NCI-H524 (cell line): ENCODE results near the gene PNKD.
"Not testable (repeated sequence)": the region's sequence is repeated elsewhere in the genome, so short reads cannot be mapped to it uniquely, and the experiment has no call there.

Experiments used
- DNase-seq, 2 experiments: peaks; one replicate each; lab custom pipeline; 2025; lab: John Stamatoyannopoulos, UW

Gene PNKD

GRCh38 chr2:218272531-218273212, 2.4 kb downstream of the PNKD start:
- DNase-seq = peak in 1 of 2 experiments; percentile 64

GRCh38 chr2:218273214-218273907, 3.0 kb downstream of the PNKD start:
- not testable (repeated sequence) for DNase-seq

GRCh38 chr2:218273908-218274249, 3.6 kb downstream of the PNKD start:
- DNase-seq = no peak

- no peak for DNase-seq
Observed at GRCh38 chr2:218274586-218274985, 4.3 kb downstream of the PNKD start.

- DNase-seq = no peak
Observed at GRCh38 chr2:218275371-218276072, 5.2 kb downstream of the PNKD start.

- DNase-seq = no peak
Observed at GRCh38 chr2:218276986-218277755, 6.9 kb downstream of the PNKD start.

GRCh38 chr2:218277921-218278320, 7.6 kb downstream of the PNKD start:
- DNase-seq = no peak

GRCh38 chr2:218278531-218279360, 8.4 kb downstream of the PNKD start:
- no peak for DNase-seq

GRCh38 chr2:218280260-218280870, 10.0 kb downstream of the PNKD start:
- DNase-seq = no peak

GRCh38 chr2:218281449-218281848, 11.1 kb downstream of the PNKD start:
- no peak for DNase-seq

GRCh38 chr2:218282173-218282991, 12.1 kb downstream of the PNKD start:
- no peak for DNase-seq

- no peak for DNase-seq
Observed at GRCh38 chr2:218284106-218284811, 13.9 kb downstream of the PNKD start.

GRCh38 chr2:218285604-218286003, 15.3 kb downstream of the PNKD start:
- no peak for DNase-seq

- no peak for DNase-seq
Observed at GRCh38 chr2:218286570-218287459, 16.5 kb downstream of the PNKD start.

GRCh38 chr2:218289639-218290315, 19.5 kb downstream of the PNKD start:
- DNase-seq = no peak

- DNase-seq = no peak
Observed at GRCh38 chr2:218290316-218291261, 20.3 kb downstream of the PNKD start.
